HS-27A (cell line): ENCODE data around the gene SIPA1L2.

Source experiments
- DNase-seq: peaks from one replicate; pipeline ENCODE4 v3.0.0-alpha.2; 2012; ENCODE audit warnings: low read depth, missing footprints

Gene SIPA1L2, protein sequence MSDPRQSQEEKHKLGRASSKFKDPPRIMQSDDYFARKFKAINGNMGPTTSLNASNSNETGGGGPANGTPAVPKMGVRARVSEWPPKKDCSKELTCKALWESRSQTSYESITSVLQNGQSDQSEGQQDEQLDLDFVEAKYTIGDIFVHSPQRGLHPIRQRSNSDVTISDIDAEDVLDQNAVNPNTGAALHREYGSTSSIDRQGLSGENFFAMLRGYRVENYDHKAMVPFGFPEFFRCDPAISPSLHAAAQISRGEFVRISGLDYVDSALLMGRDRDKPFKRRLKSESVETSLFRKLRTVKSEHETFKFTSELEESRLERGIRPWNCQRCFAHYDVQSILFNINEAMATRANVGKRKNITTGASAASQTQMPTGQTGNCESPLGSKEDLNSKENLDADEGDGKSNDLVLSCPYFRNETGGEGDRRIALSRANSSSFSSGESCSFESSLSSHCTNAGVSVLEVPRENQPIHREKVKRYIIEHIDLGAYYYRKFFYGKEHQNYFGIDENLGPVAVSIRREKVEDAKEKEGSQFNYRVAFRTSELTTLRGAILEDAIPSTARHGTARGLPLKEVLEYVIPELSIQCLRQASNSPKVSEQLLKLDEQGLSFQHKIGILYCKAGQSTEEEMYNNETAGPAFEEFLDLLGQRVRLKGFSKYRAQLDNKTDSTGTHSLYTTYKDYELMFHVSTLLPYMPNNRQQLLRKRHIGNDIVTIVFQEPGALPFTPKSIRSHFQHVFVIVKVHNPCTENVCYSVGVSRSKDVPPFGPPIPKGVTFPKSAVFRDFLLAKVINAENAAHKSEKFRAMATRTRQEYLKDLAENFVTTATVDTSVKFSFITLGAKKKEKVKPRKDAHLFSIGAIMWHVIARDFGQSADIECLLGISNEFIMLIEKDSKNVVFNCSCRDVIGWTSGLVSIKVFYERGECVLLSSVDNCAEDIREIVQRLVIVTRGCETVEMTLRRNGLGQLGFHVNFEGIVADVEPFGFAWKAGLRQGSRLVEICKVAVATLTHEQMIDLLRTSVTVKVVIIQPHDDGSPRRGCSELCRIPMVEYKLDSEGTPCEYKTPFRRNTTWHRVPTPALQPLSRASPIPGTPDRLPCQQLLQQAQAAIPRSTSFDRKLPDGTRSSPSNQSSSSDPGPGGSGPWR (N-terminal part only)

DNA sequence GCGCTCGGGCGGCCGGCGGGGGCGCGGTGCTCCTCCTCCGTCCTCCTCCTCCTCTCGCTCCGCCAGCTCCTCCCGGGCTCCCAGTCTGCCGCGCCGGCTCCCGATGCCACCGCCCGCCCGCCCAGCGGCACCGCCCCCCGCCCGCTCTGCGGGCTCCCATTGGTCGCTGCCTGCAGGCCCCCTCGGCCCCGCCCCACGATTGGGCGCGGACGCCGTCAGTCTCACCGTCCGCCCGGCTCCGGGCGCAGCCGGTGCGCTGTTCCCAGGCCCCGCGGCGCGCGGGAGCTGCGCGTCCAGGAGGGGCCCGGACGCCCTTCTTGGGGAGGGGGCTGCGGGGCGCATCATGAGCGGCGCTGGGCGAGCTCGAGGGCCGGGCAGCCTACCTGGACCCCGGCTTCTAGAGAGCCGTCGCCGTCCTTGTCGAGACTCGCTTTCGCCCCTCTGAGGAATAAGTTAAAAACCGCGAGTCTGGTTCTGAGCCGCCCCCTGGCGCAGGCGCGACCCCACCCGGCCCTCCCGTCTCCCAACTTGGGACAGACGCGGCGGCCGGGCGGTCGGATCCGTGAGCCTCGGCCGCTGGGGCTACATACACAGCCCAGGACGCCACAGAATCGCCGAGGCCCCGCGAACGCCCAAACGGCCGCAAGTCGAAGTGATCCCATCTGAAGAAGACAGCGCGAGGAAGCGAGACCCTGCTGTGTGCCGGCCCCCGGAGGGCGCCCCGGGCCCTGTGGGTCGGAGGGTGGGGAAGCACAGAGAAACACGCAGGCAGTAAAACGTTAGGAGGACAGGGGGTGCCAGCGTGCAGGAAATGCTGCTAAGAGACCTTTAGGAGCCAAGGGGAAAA is at the start of gene SIPA1L2:
Gene SIPA1L2 (minus strand): TSS at position 87 of the 847 bp plus-strand sequence. CDS start 114,794 bp downstream, outside the sequence.
- peak; percentile 31 for DNase-seq

GRCh38 chr1:232678185-232678886 is 48.4 kb upstream of the SIPA1L2 start:
- DNase-seq: no peak

- DNase-seq: no peak
Observed at GRCh38 chr1:232676307-232676706, 46.4 kb upstream of the SIPA1L2 start.

GRCh38 chr1:232675898-232676297 is 46.0 kb upstream of the SIPA1L2 start:
- DNase-seq: no peak

GRCh38 chr1:232675260-232675659 is 45.3 kb upstream of the SIPA1L2 start:
- no peak for DNase-seq

DNA sequence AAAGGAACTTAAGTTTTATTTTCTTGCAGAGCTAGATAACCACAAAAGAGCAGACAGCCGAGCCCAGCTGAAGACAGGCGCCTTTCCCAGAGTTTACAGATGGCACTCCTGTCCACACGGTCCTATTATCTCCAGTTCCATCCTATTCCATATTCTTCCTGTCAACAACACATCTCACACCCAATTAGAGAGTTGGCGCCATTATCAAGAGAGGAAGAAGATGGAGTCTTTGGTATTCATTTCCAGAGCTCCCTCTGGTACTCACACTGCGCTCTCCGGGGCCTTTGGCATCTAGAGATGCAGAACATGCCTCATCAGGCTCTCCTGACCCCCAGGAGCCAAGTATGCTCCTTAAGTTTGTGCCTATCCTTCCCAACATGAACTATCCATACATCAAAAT is 43.3 kb upstream of the SIPA1L2 start:
- no peak for DNase-seq

DNA sequence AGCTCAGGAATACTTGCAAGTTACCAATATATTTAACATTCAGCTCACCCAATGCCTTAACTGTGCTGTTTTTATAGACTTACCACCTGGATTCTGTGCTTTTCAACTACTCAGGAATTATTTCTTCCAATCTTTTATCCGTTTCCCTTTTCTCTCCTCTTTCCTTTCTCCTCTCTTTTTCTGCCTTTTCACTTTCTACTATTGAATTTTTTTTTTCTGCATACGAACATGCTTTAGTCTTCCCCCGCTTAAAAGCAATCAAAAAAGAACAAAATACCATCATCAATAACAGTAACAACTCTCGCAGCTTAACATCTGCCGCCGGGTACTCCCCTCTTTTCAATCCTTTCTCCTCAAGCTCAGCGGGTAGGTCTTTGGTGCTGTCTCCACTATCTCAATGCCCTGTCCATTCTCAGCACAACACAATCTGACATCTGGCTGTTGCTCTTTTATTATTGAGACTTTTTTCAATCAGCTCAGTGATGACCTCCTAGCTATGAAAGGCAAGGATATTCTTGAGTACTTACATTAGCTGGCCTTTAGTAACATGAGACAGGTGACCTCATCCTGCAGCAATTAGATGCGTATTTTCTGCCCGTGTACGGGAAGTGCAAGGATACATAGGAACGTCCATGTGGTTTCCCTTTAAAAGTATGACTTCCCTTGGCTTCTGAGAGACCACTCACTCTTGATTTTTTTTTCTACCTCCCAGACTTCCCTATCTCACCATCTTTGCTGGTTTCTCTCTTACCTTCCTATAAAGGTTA is 40.2 kb upstream of the SIPA1L2 start:
- no peak for DNase-seq

- DNase-seq: no peak
Observed at GRCh38 chr1:232667778-232668165, 37.8 kb upstream of the SIPA1L2 start.

DNA sequence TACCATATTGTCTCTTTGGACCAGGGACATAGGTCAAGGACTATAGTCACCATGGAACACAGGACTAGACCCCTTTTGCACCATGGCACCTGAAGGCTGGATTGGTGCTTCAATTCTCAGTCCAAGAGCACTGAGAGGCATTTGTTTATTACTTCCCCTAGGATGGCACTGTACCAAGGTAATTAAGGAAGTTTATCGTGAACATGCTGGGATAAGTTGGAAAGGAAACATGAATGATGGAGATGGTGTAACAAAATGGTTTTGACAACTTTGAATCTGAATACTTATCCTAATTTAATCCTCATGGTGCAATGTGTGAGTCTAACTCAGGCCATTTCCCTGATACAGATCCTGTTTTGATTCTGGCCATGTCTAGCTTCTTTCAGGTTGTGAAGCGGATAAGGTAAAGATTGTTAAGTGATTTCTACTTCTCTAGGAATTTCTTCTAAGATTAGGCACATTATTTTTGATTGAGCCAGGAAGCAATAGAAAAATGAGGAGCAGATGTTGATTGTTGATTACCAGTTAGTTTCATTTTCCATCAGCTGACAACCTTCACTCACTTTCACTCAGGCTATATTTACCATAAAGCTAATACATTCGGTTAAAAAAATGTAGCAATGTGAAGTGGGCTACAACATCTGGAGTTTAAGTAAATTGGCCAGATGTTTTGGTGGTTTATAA is 37.3 kb upstream of the SIPA1L2 start:
- no peak for DNase-seq

GRCh38 chr1:232664844-232665777 is 35.2 kb upstream of the SIPA1L2 start:
- DNase-seq: no peak

- DNase-seq: no peak
Observed at GRCh38 chr1:232662910-232663309, 33.0 kb upstream of the SIPA1L2 start.

DNA sequence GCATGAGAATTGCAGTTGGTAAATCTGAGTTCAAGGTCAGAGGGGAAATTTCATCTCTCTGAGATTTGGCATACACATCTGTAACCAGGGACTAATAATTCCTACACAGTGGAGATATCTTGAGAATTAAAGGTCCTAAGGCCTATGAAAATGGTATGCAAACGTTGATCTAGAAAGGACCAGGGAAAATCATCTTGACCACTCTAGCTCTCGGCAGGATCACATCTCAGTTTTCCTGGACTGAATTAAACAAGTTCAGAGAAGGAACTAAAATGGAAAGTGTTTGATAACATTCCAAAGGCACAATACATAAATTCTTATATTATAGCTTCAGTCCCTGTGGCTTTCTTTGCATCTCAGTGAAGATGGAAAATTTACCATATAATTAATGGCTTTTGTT is 28.5 kb upstream of the SIPA1L2 start:
- DNase-seq: no peak

- DNase-seq: no peak
Observed at GRCh38 chr1:232657426-232658005, 27.6 kb upstream of the SIPA1L2 start.

- no peak for DNase-seq
Observed at GRCh38 chr1:232655746-232656085, 25.8 kb upstream of the SIPA1L2 start.

DNA sequence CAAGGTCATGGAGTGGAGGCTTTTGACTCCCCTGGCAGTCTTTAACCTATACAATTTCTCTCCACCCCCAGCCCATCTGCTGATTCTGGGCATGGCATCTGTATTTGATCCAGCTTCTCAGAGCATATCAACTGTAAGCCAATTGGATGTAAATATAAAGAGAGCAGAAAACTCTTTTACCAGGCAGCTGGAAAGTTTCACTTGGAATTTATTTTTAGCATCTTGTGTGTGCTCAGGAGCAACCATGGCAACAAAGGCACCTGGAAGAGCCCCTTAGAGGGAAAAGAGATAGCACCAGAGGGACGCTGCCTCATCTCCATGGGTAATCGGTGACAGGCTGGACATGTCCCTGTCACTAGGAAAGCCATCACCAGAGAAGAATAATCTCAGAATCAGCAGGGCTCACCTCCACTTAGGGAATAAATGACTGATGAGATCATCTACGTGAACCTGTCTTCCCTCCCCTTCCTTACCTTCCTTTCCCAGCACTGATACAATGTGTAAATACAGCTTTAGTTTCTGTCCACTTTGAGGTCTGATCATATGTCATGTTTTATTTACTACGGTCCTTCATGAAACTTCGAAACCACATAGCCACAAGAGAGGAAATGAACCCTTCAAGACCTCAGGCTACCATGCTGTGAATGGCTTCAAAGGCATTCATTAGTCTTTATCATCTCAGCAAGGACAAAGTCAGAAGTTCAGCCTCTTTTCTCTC is 25.3 kb upstream of the SIPA1L2 start:
- no peak for DNase-seq

DNA sequence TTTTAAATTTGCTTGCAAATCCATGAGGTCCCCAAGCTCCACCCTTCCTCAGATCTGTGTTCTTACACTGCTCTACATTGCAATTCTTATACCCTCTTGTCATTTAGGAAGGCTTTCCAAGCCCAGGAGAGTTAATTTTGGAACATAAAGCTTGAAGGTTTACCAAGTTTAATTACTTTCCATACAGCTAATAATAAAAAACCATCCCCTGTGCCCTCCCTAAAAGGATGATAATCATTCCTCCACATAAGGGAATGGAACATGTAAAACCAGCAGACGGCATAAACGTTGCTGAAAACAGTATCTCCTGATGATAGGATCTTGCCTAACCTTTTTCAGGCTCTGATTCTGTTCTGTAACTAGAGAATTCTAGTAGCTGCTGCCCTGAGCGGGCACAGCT is 23.9 kb upstream of the SIPA1L2 start:
- DNase-seq: no peak

DNA sequence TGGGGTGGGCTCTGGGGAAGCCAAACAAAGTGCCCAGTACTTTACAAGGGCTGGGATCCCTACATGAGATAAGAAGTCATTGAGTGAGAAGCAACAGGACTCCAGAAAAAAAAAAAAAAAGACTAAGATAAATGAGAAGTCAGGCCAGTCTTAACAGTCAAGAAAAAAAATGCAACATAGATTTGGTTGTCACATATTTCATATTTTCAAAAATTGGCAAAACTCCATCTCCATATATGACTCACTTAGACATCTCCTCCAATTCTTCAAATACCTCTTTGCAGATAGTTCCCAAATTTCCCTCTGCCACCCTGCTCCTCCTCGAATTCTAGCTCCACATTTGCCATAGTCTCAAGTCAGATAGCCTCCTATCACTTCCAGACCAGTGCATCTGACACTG is 20.9 kb upstream of the SIPA1L2 start:
- DNase-seq: no peak

- no peak for DNase-seq
Observed at GRCh38 chr1:232650418-232650817, 20.5 kb upstream of the SIPA1L2 start.
